Colonic mucosa (tissue), 4 donors: Measurements from ENCODE around the gene CCDC157. TPM values are rescaled to one million over a fixed set of nuclear protein-coding genes. Genes with fewer than 3 reads are reported as not detected.

Source experiments
- DNase-seq: peaks from one replicate; pipeline ENCODE4 v3.0.0-alpha.2; 2020
- H3K27ac ChIP-seq: fragments of 200-600 bp; one replicate; pipeline ENCODE4 v1.8.0; 2021
- H3K27me3 ChIP-seq: fragments of 200-600 bp; one replicate; pipeline ENCODE4 v1.8.0; 2021
- H3K36me3 ChIP-seq: fragments of 200-600 bp; one replicate; pipeline ENCODE4 v1.8.0; 2021
- H3K4me1 ChIP-seq: fragments of 200-600 bp; one replicate; pipeline ENCODE4 v1.8.0; 2021; ENCODE audit warnings: mild to moderate bottlenecking
- H3K4me3 ChIP-seq: fragments of 200-600 bp; one replicate; pipeline ENCODE4 v1.8.0; 2021
- H3K9ac ChIP-seq, 2 donors: one replicate each; pipeline ENCODE4 v1.7.0; 2013; ENCODE audit warnings: control low read depth in 2 of 2, low read depth in 2 of 2, low read length in 2 of 2
- H3K9me3 ChIP-seq: fragments of 200-600 bp; one replicate; pipeline ENCODE4 v1.8.0; 2021
- intact Hi-C: fragments of 100-400 bp; cut with DNase I; formaldehyde crosslinking; loops from one replicate; pipeline ENCODE4 v1.14.1; 2022
- total RNA-seq, 2 donors: library from RNA; stranded (reverse); fragmentation: NEBNext Ultra II Directional in 1 of 2; extraction: Animal tissue kit (Norgen Biotek cat#: 25700) in 1 of 2; gene quantifications; one replicate each; pipeline ENCODE4 v1.2.1, GENCODE V29; 2021
- TF ChIP-seq, protein P1 (sequence below): fragments of 200-600 bp; IDR thresholded peaks from one replicate; pipeline ENCODE4 v1.8.0; 2022; ENCODE audit warnings: antibody characterized with exemption, mild to moderate bottlenecking
- donor health status: healthy.
- donor health status: DM: no; HTN: no; CAD: no.
- donor health status: DM: no; HTN: no; CAD: no.

The CCDC157 gene
- total RNA-seq, 2 donors from 2014 or later, result 1.1 to 1.6 TPM

DNA sequence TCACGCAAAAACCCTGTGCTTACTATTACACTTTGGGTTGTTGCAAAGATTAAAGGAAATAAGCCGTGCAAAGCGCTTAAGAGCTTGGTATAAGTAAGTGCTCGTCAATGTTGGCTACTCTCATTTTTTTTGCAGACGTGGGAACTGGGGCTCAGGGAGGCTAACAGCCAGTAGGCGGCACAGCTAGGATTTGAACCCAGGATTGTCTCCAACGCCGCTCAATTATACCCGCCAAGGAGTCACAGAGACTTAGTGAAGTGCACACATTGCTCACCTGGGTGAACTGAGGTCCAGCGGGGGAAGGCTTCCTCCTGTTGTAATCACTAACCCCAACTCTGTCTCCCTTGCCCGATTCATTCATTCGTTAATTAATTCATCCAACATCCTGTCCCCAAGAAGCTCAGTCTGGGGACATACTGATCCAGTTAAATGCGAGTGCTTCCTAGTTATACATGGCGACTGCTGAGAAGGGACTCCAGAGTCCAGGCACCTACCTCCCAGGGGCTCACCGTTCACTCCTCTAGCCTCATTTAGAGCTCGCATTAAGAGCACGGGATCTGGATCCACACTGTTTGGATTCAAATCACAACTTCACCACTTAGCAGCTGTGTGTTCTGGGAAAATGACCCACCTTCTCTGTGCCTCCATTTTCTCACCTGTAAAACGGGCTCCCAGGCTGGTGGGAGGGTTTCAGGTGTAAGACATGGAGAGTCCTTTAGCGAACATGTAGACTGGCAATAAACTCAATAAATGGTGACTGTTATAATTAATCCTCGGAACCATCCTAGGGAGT lies 67.9 kb downstream of the CCDC157 start:
- Histone ChIP-seq H3K9ac (peak overlapping the region; percentile 57 to 89), H3K4me3 (peak overlapping the region; percentile 64), H3K27ac (peak overlapping the region; percentile 94), H3K27me3 (no peaks in the 10 kb centered on the region), H3K9me3 (no peaks in the 10 kb centered on the region), H3K36me3 (no peaks in the 10 kb centered on the region), H3K4me1 (peaks cover 22% of the 10 kb centered on the region)
- TF ChIP-seq, protein P1, sequence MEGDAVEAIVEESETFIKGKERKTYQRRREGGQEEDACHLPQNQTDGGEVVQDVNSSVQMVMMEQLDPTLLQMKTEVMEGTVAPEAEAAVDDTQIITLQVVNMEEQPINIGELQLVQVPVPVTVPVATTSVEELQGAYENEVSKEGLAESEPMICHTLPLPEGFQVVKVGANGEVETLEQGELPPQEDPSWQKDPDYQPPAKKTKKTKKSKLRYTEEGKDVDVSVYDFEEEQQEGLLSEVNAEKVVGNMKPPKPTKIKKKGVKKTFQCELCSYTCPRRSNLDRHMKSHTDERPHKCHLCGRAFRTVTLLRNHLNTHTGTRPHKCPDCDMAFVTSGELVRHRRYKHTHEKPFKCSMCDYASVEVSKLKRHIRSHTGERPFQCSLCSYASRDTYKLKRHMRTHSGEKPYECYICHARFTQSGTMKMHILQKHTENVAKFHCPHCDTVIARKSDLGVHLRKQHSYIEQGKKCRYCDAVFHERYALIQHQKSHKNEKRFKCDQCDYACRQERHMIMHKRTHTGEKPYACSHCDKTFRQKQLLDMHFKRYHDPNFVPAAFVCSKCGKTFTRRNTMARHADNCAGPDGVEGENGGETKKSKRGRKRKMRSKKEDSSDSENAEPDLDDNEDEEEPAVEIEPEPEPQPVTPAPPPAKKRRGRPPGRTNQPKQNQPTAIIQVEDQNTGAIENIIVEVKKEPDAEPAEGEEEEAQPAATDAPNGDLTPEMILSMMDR, result no peak
- intact Hi-C loops, result loop anchor here (5.0 kb wide), 1 partner anchor 32 kb away; no protein-coding TSS in a partner anchor
- DNase-seq, result peak; percentile 45

DNA sequence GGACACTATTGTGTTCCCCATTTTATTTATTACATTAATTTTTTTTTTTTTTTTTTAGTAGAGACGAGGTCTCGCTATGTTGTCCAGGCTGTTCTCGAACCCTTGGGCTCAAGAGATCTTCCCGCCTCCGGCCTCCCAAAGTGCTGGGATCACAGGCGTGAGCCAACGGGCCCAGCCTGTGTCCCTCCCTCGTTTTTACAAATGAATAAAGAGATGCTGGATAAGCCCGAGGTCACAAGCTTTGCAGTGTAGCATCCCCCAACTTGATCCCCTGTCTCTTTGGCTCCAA lies 68.5 kb downstream of the CCDC157 start:
- intact Hi-C loops, result loop anchor here (5.0 kb wide), 1 partner anchor 33 kb away; no protein-coding TSS in a partner anchor
- no peaks in the 10 kb centered on the region for H3K27me3 ChIP-seq
- peaks cover 22% of the 10 kb centered on the region for H3K4me1 ChIP-seq
- no peaks in the 10 kb centered on the region for H3K36me3 ChIP-seq
- H3K4me3 ChIP-seq, result peak overlapping the region; percentile 64
- H3K9ac ChIP-seq, result peak overlapping the region; percentile 79 to 83
- H3K9me3 ChIP-seq, result no peaks in the 10 kb centered on the region
- TF ChIP-seq, protein P1, result no peak
- peak overlapping the region; percentile 94 for H3K27ac ChIP-seq
- DNase-seq, result no peak

DNA sequence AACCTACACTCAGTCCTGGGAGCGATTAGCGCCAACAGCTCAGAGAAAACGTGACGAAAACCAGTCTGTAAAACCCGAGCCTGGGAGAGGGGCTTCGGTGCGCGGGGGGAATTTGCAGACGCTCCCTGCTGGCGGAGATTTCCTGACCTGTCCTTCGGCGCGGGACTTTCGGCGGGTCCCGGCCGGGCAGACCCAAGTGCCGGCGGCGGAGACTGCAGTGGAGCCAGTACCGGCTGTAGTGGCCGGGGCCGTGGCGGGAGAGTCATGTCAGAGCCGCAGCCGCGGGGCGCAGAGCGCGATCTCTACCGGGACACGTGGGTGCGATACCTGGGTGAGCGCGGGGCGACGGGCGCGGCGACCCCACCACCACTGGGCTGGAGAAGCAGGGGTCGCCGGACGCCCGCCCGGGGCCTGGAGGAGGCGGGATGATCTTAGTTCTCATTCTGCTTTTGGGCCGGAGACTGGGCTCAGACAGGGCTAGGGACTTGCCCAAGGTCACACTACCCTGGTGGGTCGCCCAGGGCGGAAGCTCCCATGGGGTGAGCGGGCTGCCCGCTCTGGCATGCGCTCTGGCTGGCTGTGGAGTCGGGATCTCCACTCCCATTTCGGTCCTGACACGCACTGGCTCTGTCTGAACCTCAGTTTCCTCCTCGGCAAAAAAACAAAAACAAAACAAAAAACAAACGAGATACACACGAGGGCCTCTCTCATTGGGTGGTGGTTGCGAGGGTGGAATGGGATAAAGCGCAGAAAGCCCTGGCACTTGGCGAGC lies 69.0 kb downstream of the CCDC157 start, which contains the start of gene MTFP1:
TSS of gene MTFP1 (plus strand) at position 153 of the 772 bp plus-strand sequence. CDS start at position 265, 112 bp downstream.
- peak; percentile 74 for DNase-seq
- H3K4me1 ChIP-seq, result peaks cover 22% of the 10 kb centered on the region
- H3K9me3 ChIP-seq, result no peaks in the 10 kb centered on the region
- peak within 1 kb of the TSS; percentile 94 for H3K27ac ChIP-seq
- TF ChIP-seq, protein P1, result no peak
- intact Hi-C loops, result loop anchor here (5.0 kb wide), 1 partner anchor 34 kb away; no protein-coding TSS in a partner anchor
- H3K36me3 ChIP-seq, result no peaks in the 10 kb centered on the region
- no peaks in the 10 kb centered on the region for H3K27me3 ChIP-seq
- H3K4me3 ChIP-seq, result peak within 1 kb of the TSS; percentile 64
- H3K9ac ChIP-seq, result peak within 1 kb of the TSS; percentile 79 to 89

Other genes starting within 250 kb of the CCDC157 start
- 10 to 100 TPM in 1 of 2 donors, 1 to 10 TPM in 1; 9.5 to 12.5 TPM for gene LIF, start 110.2 kb upstream of the CCDC157 start, total RNA-seq
- under 1 TPM; 0.21 to 0.44 TPM for gene OSM, start 90.2 kb upstream of the CCDC157 start, total RNA-seq
- 1 to 10 TPM; 4.5 to 5.0 TPM for gene CASTOR1, start 67.5 kb upstream of the CCDC157 start, total RNA-seq
- 10 to 100 TPM; 34.3 to 35.8 TPM for gene TBC1D10A, start 30.1 kb upstream of the CCDC157 start, total RNA-seq
- 100 to 1,000 TPM; 151 to 194 TPM for gene SF3A1, start 113 bp upstream of the CCDC157 start, total RNA-seq
- 1 to 10 TPM; 5.8 to 9.4 TPM for gene RNF215, start 30.4 kb downstream of the CCDC157 start, total RNA-seq
- gene SEC14L2, start 40.0 kb downstream of the CCDC157 start, total RNA-seq, result 10 to 100 TPM in 1 of 2 donors, 1 to 10 TPM in 1; 2.0 to 10.3 TPM
- gene MTFP1, start 68.8 kb downstream of the CCDC157 start, total RNA-seq, result 10 to 100 TPM; 39.7 to 55.1 TPM
- not detected for gene SEC14L3, start 115.0 kb downstream of the CCDC157 start, total RNA-seq
- gene SEC14L4, start 148.7 kb downstream of the CCDC157 start, total RNA-seq, result not detected
- not detected for gene SEC14L6, start 189.7 kb downstream of the CCDC157 start, total RNA-seq
- 10 to 100 TPM; 13.4 to 18.8 TPM for gene GAL3ST1, start 217.7 kb downstream of the CCDC157 start, total RNA-seq
- gene PES1, start 234.9 kb downstream of the CCDC157 start, total RNA-seq, result 10 to 100 TPM; 44.2 to 98.3 TPM